ENCODE data around the gene KCTD15. TPM values are rescaled to one million over a fixed set of nuclear protein-coding genes. Genes with fewer than 3 reads are reported as not detected.

KCTD15 gene
- total and polyA plus RNA-seq, 2 donors (not counting 1 experiment from before 2014, with no cell fraction given) = 0.54 to 0.81 TPM

DNA sequence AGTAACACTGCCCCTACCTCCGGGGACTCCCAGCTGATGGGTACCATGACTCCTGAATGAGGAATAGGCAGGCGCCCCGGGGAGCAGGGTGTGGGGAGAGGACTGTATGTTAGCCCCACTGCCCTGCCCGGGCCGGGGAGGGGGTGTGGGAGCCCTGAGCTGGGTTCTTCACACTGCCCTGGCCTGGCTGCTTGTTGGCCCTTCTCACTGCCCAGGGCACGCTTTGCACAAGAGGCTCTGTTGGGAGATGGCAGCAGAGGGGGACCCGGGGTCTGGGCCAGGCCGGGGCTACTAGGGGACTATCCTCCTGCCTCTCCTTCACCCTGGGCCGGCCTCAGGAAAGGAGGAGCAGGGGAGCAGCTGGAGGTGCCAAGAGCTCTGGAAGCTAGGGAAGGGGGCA, 19.3 kb upstream of the KCTD15 start:
- H3K4me2 ChIP-seq (replicated peaks; ENCODE audit: low read depth, low read length, poor library complexity, severe bottlenecking) = no peak overlapping the region
- Mint-ChIP-seq H3K9me3 (ENCODE audit: insufficient read depth) (no peaks in the 10 kb centered on the region), H3K4me1 (peaks cover 7% of the 10 kb centered on the region), H3K27me3 (peaks cover 45% of the 10 kb centered on the region), H3K4me3 (no peak overlapping the region), H3K27ac (no peak overlapping the region)
- H3K79me2 ChIP-seq (ENCODE audit: control insufficient read depth, insufficient read depth, low read length) = no peaks in the 10 kb centered on the region
- H3K4me1 ChIP-seq (ENCODE audit: control insufficient read depth in 2 of 2, insufficient read depth in 2 of 2, low read length in 2 of 2) = peaks cover 3 to 4% of the 10 kb centered on the region in 2 donors
- intact Hi-C loops (cut with micrococcal nuclease) = no loop called here
- H3K36me3 ChIP-seq (replicated peaks in 1 of 2; ENCODE audit: control extremely low read depth in 1 of 2, control insufficient read depth in 1 of 2, extremely low read depth in 1 of 2, insufficient read depth in 2 of 2, low read length in 1 of 2) = no peaks in the 10 kb centered on the region
- TF ChIP-seq, protein P1, sequence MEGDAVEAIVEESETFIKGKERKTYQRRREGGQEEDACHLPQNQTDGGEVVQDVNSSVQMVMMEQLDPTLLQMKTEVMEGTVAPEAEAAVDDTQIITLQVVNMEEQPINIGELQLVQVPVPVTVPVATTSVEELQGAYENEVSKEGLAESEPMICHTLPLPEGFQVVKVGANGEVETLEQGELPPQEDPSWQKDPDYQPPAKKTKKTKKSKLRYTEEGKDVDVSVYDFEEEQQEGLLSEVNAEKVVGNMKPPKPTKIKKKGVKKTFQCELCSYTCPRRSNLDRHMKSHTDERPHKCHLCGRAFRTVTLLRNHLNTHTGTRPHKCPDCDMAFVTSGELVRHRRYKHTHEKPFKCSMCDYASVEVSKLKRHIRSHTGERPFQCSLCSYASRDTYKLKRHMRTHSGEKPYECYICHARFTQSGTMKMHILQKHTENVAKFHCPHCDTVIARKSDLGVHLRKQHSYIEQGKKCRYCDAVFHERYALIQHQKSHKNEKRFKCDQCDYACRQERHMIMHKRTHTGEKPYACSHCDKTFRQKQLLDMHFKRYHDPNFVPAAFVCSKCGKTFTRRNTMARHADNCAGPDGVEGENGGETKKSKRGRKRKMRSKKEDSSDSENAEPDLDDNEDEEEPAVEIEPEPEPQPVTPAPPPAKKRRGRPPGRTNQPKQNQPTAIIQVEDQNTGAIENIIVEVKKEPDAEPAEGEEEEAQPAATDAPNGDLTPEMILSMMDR (IDR thresholded peaks at IDR 0.05) = no peak
- TF ChIP-seq EZH2 (IDR thresholded peaks at IDR 0.05; ENCODE audit: borderline replicate concordance, insufficient read depth, low read depth, low read length, poor library complexity, severe bottlenecking) = no peak
- POLR2A ChIA-PET = no interaction called here
- 84% methylated on average over 7 of the region's 9 CpGs for WGBS (ENCODE audit: insufficient coverage)
- H3K9me3 ChIP-seq (ENCODE audit: control extremely low read depth in 1 of 3, control insufficient read depth in 2 of 3, insufficient read depth in 1 of 3, low read length in 2 of 3) = peaks cover 0 to 14% (median 0%) of the 10 kb centered on the region in 3 donors
- CTCF ChIA-PET = interaction anchor here (0.8 to 1.9 kb wide), 30 partner anchors 8 to 935 kb away, joined by 3 to 38 read pairs (median 5); no protein-coding TSS in a partner anchor
- DNase-seq = no peak
- no peak overlapping the region for H3K9ac ChIP-seq (ENCODE audit: low read length)
- no peak overlapping the region for H3K27ac ChIP-seq (ENCODE audit: low read length in 2 of 2)
- no peak overlapping the region for H2AFZ ChIP-seq (ENCODE audit: insufficient read depth, low read depth, low read length, poor library complexity, severe bottlenecking)
- H3K4me3 ChIP-seq (ENCODE audit: control extremely low read depth in 1 of 5, extremely low read depth in 1 of 5, insufficient read depth in 1 of 5, low read depth in 2 of 5, low read length in 4 of 5) = no peak overlapping the region
- ATAC-seq (ENCODE audit: low read depth) = no peak
- H4K20me1 ChIP-seq (ENCODE audit: control insufficient read depth, insufficient read depth, low read length, poor library complexity, severe bottlenecking) = no peaks in the 10 kb centered on the region
- H3K27me3 ChIP-seq (replicated peaks in 1 of 4; ENCODE audit: control extremely low read depth in 1 of 4, control insufficient read depth in 3 of 4, insufficient read depth in 4 of 4, low read length in 3 of 4) = peaks cover 0 to 27% (median 2%) of the 10 kb centered on the region in 4 experiments

DNA sequence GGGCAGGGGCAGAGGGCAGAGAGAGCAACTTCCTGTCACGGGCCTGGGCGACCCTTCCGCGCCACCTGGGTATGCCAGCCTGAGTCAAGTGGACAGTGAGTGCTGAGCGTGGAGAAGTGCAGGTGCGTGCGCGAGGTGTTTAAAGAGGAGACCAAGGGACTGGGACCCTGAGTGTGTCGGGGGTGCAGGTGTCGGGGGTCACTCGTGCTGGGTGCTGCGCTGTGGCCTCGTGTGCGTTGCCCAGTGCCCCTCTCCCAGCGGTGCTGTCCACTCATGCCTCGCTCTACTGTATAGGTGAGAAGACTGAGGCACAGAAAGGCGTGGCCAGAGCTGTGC, 18.9 kb upstream of the KCTD15 start:
- no peak overlapping the region for H3K4me3 ChIP-seq (ENCODE audit: control extremely low read depth in 1 of 5, extremely low read depth in 1 of 5, insufficient read depth in 1 of 5, low read depth in 2 of 5, low read length in 4 of 5)
- peaks cover 0 to 14% (median 0%) of the 10 kb centered on the region in 3 donors for H3K9me3 ChIP-seq (ENCODE audit: control extremely low read depth in 1 of 3, control insufficient read depth in 2 of 3, insufficient read depth in 1 of 3, low read length in 2 of 3)
- ChIA-PET POLR2A (no interaction called here), CTCF (interaction anchor here (0.6 to 1.9 kb wide), 36 partner anchors 9 to 935 kb away, joined by 3 to 38 read pairs (median 4); no protein-coding TSS in a partner anchor)
- H3K27ac ChIP-seq (ENCODE audit: low read length in 2 of 2) = no peak overlapping the region
- peaks cover 7% of the 10 kb centered on the region for H3K4me1 Mint-ChIP-seq
- no peak overlapping the region for H3K4me3 Mint-ChIP-seq
- ATAC-seq (ENCODE audit: low read depth) (no peak), DNase-seq (no peak)
- no peak overlapping the region for H3K27ac Mint-ChIP-seq
- TF ChIP-seq EZH2 (IDR thresholded peaks at IDR 0.05; ENCODE audit: borderline replicate concordance, insufficient read depth, low read depth, low read length, poor library complexity, severe bottlenecking) = no peak
- TF ChIP-seq, protein P1 (IDR thresholded peaks at IDR 0.05) = no peak
- 51% methylated on average over 17 of the region's 17 CpGs for WGBS (ENCODE audit: insufficient coverage)
- peak overlapping the region; percentile 39 for H3K4me2 ChIP-seq (replicated peaks; ENCODE audit: low read depth, low read length, poor library complexity, severe bottlenecking)
- no peaks in the 10 kb centered on the region for H3K9me3 Mint-ChIP-seq (ENCODE audit: insufficient read depth)
- H2AFZ ChIP-seq (ENCODE audit: insufficient read depth, low read depth, low read length, poor library complexity, severe bottlenecking) = peak overlapping the region; percentile 54
- peaks cover 49% of the 10 kb centered on the region for H3K27me3 Mint-ChIP-seq
- H3K79me2 ChIP-seq (ENCODE audit: control insufficient read depth, insufficient read depth, low read length) = no peaks in the 10 kb centered on the region
- no peak overlapping the region for H3K9ac ChIP-seq (ENCODE audit: low read length)
- intact Hi-C loops (cut with micrococcal nuclease) = loop anchor here (1.0 kb wide), 1 partner anchor 221 kb away; no protein-coding TSS in a partner anchor
- H3K27me3 ChIP-seq (replicated peaks in 1 of 4; ENCODE audit: control extremely low read depth in 1 of 4, control insufficient read depth in 3 of 4, insufficient read depth in 4 of 4, low read length in 3 of 4) = peaks cover 0 to 27% (median 2%) of the 10 kb centered on the region in 4 experiments
- H3K4me1 ChIP-seq (ENCODE audit: control insufficient read depth in 2 of 2, insufficient read depth in 2 of 2, low read length in 2 of 2) = peaks cover 3 to 4% of the 10 kb centered on the region in 2 donors
- H4K20me1 ChIP-seq (ENCODE audit: control insufficient read depth, insufficient read depth, low read length, poor library complexity, severe bottlenecking) = no peaks in the 10 kb centered on the region
- no peaks in the 10 kb centered on the region for H3K36me3 ChIP-seq (replicated peaks in 1 of 2; ENCODE audit: control extremely low read depth in 1 of 2, control insufficient read depth in 1 of 2, extremely low read depth in 1 of 2, insufficient read depth in 2 of 2, low read length in 1 of 2)
